T-helper 1 cell treated with Interleukin-12 subunit alpha and Interleukin-12 subunit beta and Interleukin-4 antibody, amounts not matched to agents 30 ng/mL and 1 ng/mL, for 36 hours (primary cell): ENCODE results near the gene BAZ2B. TPM values are rescaled to one million over a fixed set of nuclear protein-coding genes. Genes with fewer than 3 reads are reported as not detected.

Source experiments
- intact Hi-C: fragments of 100-400 bp; cut with micrococcal nuclease; formaldehyde crosslinking; loops from one replicate; pipeline ENCODE4 v1.15.1; 2024
- total RNA-seq: library from RNA; stranded (reverse); gene quantifications from 2 replicates; pipeline ENCODE4 v1.2.3, GENCODE V29; 2022

Gene BAZ2B
- total RNA-seq, 1 donor from 2014 or later = 8.7 TPM

DNA sequence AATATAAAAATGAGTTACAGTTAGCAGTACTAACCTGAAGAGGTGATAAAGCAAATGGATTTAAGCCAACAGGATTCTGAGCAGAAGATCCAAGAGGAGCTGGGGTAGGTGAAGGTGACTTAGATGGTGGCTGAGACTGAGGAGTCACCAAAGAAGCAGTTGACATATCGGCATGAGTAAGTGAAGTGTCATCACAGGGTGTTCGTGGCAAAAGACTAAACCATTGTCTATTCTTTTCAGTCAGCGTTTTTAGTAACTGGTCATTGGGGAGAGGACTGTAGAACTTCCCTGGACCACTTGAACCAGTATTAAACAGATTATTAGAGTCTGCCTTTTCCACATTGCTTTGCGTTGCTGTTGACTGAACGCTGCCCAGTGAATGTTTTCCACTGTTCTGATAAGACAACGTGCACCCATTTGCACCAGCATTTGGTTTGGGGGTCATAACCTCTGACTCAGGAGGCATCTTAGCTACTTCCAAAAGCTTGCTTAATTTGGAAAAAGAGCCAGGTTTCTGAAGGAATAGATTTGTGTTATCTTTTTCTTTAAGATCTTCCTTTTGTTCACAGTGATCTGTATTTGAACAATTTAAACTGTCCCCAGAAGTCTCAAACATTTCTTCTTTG, 266.6 kb downstream of the BAZ2B start:
- intact Hi-C loops = no loop called here

DNA sequence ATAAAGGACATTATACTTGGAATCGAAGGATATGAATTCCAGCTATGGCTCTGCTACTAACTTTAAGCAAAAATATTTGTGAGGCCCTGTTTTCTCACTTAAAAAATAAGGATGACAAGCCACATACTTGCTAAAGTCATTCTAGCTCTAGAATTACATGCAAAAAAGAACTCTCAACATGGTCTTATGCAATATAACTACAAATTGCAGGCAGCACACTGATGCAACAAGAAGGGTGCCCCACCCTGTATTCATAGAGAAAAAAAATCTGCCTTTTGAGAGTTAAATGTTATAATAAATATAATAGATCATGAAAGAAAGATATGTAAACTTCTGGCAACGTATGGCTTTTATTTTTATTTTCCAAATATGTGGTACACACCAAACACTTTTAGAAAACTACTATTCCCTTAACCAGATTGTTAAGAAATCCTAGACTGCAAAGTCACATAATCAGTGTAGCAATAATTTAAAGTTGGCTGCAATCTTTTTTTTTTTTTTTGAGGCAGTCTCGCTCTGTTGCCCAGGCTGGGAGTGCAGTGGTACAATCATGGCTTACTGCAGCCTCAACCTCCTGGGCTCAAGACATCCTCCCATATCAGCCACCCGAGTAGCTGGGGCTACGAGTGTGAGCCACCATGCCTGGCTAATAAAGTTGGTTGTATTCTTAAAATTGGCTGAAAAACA, 289.6 kb downstream of the BAZ2B start:
- intact Hi-C loops = no loop called here

DNA sequence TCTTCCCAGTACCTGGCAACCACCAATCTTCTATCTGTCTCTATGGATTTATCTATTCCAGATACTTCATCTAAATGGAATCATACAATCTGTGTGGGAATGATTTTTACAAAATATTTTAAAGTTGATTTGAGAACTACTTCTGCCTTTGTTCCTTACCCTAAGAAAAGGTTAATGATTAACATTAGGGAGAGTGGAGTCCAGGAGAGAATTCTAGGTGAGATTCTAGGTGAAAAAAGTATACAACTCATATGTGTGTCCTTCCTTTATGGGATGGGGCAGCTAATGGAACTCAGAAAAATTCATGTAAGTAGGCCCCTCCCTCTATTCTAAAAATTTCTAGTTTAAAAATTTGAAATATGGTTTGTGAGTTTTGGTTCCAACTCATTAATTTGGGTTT, 293.9 kb downstream of the BAZ2B start:
- intact Hi-C loops = no loop called here

DNA sequence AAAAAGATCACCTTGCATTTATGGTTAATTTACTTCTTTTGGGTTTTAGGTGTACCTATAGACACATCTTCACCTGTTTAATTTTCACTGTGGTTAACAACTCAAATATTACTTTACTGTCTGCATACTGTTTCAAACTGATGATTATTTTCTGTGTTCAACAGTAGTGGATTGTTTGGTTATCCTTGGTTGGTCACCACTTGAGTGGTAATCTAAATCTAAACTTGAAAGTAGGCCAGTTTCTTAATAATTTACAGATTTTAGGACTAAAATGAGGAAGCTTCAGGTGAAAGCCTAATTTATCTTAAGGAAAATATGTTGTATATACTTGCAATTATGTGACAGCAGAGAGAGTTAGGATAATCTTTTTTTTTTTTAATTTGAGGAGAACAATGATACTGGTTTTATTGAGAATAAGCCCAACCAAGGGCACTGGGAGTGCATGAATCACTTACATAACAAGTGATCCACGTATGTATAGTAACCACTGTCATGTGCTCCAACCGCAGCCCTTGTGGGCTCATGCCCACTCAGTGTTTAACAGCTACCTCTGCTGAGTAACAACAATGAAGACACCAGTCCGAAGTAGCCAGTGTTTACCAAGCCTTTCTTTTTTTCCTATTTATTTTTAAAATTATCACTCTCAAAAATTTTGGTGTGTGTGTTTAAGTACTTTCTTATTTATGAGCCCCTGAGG, 298.8 kb downstream of the BAZ2B start:
- intact Hi-C loops = no loop called here

DNA sequence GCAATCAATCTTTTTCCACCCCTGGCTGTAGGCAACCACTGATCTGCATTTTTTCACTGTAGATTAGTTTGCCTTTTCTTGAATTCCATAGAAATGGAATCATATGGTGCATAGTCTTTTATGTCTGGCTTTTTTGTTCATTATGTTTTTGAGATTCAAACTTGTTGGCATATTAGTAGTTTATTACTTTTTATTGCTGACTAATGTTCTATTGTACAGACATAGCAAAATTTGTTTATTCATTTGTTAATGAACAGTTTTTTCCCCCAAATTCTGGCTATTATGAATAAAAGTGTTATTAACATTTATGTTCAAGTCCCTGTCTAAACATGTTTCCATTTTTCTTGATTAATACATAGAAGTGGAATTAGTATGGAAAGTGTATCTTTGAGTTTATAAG, 308.4 kb downstream of the BAZ2B start:
- intact Hi-C loops = no loop called here

DNA sequence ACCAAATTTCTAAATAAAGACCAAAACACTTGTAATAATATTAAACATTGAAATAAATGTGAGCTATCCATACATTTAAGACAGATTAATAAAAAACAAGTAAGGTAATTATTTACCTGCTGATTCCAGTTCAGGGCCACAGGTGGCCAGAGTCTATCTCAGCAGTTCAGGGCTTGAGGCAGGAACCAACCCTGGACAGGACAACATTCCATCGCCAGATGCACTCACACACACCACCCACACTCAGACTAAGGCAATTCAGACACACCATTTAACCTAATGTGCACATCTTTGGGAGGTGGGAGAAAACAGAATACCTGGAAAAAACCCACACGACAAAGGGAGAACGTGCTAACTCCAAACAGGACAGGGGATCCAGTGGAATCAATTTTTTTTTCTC, 315.8 kb downstream of the BAZ2B start:
- intact Hi-C loops = no loop called here

DNA sequence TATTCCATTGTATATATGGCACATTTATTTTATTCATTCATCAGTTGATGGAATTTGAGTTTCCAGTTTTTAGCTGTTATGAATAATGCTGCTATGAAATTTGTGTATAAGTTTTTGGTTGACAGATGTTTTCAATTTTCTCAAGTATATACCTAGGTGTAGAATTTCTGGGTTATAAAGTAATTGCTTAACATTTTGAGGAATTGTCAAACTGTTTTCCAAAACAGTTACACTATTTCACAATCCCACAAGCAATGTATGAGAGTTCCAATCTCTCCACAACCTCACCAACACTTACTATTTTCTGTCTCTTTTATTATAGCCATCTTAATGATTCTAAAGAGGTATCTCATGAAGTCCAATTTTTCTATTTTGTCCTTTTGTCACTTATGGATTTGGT, 317.4 kb downstream of the BAZ2B start:
- intact Hi-C loops = no loop called here

DNA sequence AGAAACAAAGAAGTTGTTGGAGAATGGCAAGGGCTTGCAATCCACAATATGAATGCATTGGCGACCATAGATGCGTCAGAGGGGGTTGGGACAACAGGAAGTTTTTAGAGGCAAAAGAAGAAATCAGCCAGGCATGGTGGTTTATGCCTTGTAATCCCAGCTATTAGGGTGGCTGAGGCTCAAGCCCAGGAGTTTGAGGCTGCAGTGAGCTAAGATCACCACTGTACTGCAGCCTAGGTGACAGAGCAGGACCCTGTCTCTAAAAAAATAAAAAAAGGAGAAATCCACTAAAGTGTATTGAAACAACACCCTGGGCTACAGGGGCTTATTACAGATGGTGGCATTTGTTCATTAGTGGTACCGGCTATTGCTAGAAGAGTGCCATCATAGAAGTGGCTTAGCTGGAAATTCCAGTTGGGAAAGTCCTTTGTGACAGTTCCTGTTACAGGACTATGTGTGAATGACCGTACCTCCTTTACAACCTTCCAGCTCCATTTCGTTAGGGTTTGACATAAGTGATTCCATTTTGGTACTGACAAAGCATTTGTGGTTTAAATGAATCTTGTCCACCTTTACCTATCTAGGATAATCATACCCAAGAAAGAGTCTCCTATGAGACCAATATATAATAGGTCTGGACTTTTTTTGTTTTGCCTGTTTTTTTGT, 319.2 kb downstream of the BAZ2B start:
- intact Hi-C loops = no loop called here

DNA sequence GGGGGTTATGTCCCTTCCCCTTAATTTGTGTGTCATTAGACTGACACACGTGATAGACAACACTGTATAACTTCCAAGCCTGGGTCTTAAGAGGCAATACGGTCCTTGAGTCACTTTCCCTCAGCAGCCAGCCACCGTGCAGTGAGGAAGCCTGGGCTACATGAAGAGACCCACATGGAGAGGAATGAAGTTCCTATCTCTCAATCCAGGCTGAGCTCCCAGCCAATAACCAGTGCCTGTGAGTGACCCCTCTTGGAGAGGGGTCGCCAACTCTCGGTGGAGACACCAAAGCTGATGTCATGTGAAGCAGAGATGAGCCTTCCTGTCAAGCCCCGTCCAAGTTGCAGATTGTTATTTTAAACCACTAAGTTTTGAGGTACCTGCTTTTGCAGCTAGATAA, 324.2 kb downstream of the BAZ2B start:
- intact Hi-C loops = no loop called here

DNA sequence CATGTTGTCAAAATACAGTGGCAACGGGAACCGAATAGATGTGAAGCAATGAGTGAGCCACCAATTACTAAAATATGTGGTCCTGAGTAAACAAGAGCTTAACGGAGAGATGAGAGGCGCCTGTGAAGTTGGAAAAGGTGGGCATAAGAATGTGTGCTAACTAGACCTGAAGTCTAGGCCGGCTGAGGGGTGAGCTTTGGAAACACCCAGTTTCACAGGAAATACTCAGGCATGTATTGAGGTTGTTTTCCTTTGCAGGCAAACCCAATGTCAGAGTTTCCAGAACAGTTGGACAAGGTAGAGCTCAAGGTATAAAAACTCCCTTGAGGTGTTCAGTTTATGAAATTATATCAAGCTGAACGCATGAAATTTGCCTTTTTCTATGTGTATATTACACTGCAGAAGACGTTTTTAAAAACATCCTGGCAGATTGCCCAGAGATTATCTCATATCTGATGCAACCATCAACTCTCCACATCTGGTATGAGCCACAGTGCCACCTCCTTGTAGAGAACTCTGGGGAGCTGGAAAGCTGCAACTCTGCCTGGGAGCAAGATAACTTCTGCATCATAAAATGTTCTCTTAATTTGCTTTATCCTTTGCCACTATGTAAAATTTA, 325.9 kb downstream of the BAZ2B start:
- intact Hi-C loops = no loop called here

DNA sequence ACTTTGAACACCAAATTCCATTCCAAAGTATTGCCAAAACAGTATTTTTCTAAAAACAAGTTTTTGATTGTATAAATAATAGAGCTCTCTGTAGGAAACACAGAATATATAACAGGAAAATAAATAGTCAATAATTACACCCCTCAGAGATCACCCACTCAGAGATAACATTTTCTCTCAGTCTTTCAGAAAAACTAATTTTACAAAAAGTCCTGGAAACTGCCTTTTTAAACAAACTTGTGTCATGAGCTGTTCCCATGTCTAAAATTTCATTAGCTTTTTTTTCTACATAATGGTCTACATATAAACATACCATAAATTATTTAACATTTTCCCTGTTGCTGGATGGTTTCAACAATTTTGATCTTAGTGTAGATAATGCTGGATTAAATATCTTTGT, 328.6 kb downstream of the BAZ2B start:
- intact Hi-C loops = loop anchor here (2.0 to 10.0 kb wide), 4 partner anchors 830 to 1877 kb away; partner anchors contain the start of genes CCDC148, PKP4 and TANK

DNA sequence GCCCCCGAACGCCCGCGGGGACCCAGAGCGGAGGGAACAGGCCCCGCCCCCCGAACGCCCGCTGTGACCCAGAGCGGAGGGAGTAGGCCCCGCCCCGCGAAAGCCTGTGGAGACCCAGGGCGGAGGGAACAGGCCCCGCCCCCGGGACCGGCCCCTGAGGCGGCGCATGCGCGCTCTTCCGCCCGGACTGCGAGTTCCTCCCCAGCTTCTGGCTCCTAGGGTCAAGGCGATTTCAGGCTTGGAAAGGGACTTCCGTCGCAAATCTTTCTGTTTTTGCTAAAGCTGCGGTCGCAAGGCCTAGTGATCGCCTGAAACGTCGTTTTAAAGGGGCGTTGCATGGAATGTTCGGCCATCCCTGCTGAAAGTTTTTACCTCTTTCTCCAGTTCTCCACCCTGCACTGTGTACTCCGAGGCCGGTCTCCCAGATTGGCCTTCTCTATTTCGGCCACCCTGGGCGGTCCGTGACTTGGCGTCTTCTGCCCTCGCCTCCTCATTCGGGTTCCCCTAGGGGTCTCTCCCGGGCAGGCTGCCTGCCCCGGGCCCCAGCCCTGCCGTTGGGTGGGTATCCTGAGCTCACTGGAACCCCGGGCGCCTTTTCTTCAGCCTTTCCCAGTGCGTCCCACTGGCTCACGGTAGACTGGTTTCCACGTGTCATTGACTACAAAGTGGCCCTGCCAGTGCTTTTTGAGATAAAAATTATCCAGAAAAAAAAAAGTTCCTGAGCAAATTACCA, 329.5 kb downstream of the BAZ2B start:
- intact Hi-C loops = loop anchor here (1.0 to 10.0 kb wide), 8 partner anchors 229 to 1878 kb away; partner anchors contain the start of genes CCDC148, MARCHF7, PKP4 and TANK

DNA sequence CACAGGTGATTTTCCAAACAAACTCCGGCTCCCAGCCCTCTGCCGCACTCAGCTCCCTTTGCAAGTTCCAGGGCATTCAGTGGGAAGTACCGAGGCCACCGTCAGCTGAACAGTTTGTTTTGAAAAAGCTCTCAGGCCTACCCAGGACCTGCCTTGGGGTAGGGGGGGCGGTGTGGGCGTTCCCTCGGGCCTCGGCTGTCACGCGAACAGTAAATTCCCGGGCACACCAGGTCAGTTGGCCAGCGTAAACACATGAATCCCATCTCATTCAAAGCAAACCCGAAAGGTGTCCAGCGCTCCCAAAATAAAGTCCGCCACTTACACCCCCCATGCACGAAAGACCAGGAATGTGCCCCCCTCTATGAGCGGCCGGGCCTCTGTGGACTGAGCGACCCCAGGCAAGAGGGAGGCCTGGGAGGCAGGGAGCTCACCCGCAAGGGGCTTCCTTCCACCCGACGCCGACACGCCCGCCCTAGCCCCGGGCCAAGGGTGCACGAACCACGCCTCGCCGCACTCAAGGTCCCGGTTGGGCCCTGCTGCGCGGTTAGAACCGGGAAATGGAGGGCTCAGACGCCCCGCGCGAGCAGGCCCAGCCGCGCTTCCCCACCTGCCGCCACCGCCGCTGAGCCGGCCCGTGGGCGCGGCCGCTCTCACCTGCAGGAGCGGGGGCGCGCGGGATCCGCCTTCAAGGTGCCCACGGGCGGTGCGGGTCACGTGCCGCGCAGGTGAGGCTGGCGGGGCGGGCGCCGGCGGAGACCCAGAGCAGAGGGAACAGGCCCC, 330.2 kb downstream of the BAZ2B start, which contains the start of gene WDSUB1:
WDSUB1 (minus strand) TSS at position 775 of the 780 bp plus-strand sequence. CDS start 3,634 bp downstream, outside the sequence.
- intact Hi-C loops = loop anchor here (1.0 to 10.0 kb wide), 8 partner anchors 230 to 1879 kb away; partner anchors contain the start of genes CCDC148, MARCHF7, PKP4 and TANK

DNA sequence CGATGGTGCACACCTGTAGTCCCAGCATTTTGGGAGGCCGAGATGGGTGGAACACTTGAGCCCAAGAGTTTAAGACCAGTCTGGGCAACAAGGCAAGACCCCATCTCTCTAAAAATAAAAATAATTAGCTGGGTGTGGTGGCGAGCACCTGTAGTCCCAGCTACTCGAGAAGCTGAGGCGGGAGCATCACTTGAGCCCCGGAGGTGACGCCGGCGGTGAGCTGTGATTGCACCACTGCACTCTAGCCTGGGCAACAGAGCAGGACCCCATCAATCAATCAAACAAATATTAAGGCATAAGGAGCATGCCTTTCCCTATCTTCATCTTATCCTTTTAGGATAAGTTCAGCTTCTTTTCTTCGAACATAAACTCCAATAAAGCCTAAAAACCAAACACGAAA, 330.9 kb downstream of the BAZ2B start:
- intact Hi-C loops = loop anchor here (5.0 to 10.0 kb wide), 3 partner anchors 828 to 1879 kb away; partner anchors contain the start of genes CCDC148, PKP4 and TANK

DNA sequence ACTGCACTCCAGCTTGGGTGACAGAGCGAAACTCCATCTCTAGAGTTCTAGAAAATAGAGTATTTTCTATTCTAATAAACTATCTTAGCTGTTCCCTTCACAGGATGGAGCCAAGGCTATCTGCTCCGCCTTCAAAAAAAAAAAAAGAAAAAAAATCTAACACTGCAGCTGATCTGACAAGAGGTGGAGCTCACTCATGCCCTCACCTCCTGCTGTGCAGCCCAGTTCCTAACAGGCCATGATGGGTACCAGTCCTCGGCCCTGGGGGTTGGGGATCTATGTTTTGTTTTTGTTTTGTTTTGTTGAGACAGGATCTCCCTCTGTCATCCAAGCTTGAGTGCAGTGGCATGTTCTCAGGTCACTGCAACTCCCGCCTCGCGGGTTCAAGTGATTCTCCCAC, 332.8 kb downstream of the BAZ2B start:
- intact Hi-C loops = loop anchor here (10.0 kb wide), 1 partner anchor 1881 kb away; the partner anchor contains the start of gene TANK

DNA sequence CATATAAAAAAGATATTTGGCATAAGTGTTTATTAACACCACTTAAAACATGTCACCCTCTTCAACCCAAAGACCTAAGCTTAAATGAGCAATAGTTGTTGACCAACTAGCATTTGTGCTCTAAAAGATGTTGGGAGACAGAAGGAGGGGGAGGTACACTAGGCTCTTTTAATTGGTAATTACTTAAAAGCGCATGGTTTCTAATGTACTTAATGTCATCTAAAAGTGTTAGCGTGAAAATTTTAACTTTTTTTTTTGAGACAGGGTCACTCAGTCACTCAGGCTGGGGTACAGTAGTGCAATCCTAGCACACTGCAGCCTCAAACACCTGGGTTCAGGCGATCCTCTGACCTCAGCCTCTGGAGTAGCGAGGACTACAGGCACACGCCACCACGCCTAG, 335.3 kb downstream of the BAZ2B start:
- intact Hi-C loops = loop anchor here (10.0 kb wide), 1 partner anchor 1884 kb away; the partner anchor contains the start of gene TANK

DNA sequence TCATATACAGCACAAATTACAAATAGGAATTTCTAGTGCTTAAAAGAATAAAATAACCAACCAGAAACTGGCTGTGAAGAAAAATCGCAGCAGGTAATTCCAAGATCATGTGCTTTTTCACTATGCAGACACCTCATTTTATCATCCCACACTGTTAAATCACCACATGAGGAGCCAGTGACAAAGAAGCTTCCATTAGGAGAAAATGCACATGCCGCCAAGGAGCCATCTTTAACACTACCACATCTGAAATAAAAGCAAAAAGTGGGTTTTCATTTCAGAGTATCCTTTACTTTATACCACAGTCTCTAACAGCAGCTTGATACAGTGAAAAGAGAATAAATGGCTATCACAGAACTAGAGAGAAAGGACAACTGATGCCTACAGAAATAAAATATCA, 336.6 kb downstream of the BAZ2B start:
- intact Hi-C loops = loop anchor here (10.0 kb wide), 1 partner anchor 1885 kb away; the partner anchor contains the start of gene TANK

DNA sequence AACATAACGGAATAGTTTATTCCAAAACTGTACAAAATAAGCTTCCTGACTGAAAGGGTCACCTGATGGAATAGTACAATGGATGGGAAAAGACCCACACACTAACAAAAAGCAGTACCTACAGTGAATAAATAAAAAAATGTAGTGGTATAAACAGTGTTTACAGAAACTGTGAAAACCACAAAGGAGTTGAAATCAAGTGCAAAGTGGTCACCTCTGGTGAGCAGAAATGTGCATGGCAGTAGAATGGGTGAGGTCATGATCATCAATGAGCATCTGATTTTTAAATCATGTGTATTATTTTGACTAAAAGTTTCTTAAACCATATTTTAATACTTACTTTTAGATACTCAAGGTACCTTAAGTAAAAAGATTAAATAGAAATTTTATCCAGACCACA, 341.2 kb downstream of the BAZ2B start:
- intact Hi-C loops = no loop called here

DNA sequence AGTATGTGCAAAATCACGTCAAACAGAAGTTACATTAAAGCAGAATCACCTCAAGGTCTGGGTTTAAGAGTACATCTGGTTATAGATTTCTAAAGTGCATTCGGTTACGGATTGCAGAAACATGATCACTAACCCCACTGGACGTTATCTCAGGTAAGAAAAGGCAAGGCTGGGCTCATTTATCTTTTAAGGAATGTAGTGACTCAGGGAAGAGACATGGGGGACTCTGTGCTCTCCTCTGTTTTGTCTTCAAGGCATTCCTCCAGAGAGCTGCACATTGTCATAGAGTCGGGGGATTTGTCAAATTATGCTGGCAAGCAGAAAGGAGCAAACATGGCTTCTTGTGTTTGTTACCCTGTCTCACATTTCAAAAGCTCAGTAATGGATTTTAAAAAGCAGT, 344.2 kb downstream of the BAZ2B start:
- intact Hi-C loops = no loop called here
